ENCODE measurements around the gene ATG7. TPM values are rescaled to one million over a fixed set of nuclear protein-coding genes. Genes with fewer than 3 reads are reported as not detected.
A peak's percentile ranks its signal among the peaks of the same experiment; 100 is the strongest.
"Not testable (repeated sequence)": the region's sequence is repeated elsewhere in the genome, so short reads cannot be mapped to it uniquely, and the experiment has no call there.

The ATG7 gene
- polyA plus RNA-seq, 4 donors = 22.0 to 26.0 (median 25.4) TPM

DNA sequence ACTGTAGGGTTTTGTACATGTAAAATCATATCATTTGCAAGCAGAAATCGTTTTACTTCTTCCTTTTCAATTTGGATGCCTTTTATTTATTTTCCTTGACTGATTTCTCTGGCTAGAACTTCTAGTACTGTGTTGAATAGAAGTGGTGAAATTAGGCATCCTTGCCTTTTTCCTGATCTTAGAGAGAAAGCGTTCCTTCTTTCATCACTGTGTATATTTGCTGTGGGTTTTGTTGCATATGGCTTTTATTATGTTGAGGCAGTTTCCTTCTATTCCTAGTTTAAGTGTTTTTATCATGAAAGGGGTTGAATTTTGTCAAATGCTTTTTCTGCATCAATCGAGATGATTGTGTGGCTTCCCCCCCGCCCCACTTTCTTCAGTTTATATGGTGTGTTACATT is 140.9 kb downstream of the ATG7 start:
- no peak for DNase-seq (ENCODE audit: low read depth in 4 of 4, low spot score in 3 of 4)

GRCh38 chr3:11415099-11415498 is 142.9 kb downstream of the ATG7 start:
- no peak for DNase-seq (ENCODE audit: low read depth in 4 of 4, low spot score in 3 of 4)

- DNase-seq (ENCODE audit: low read depth in 4 of 4, low spot score in 3 of 4) = no peak
These were observed 147.9 kb downstream of the ATG7 start for GRCh38 chr3:11420066-11420465.

- no peak for DNase-seq (ENCODE audit: low read depth in 4 of 4, low spot score in 3 of 4)
These were observed 150.1 kb downstream of the ATG7 start for GRCh38 chr3:11422291-11422690.

GRCh38 chr3:11423868-11424267 is 151.7 kb downstream of the ATG7 start:
- no peak for DNase-seq (ENCODE audit: low read depth in 4 of 4, low spot score in 3 of 4)

DNA sequence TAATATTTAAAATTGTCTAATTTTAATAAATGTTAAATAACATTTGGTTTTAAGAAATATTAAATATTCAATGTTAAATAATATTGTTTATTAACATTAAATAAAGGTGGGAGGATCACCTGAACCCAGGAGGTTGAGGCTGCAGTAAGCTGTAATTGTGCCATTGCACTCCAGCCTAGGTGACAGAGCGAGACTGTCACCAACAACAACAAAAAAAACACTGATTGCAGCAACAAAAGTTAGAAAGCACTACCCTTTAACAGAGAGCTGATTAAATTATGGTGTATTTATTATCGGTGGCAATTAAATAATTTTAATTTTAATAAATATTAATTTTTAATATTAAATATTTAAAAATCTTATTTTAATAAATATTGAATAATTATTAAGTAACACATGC is 152.1 kb downstream of the ATG7 start:
- DNase-seq (ENCODE audit: low read depth in 4 of 4, low spot score in 3 of 4) = no peak

- DNase-seq (ENCODE audit: low read depth in 4 of 4, low spot score in 3 of 4) = no peak
These were observed 158.0 kb downstream of the ATG7 start for GRCh38 chr3:11430207-11430606.

DNA sequence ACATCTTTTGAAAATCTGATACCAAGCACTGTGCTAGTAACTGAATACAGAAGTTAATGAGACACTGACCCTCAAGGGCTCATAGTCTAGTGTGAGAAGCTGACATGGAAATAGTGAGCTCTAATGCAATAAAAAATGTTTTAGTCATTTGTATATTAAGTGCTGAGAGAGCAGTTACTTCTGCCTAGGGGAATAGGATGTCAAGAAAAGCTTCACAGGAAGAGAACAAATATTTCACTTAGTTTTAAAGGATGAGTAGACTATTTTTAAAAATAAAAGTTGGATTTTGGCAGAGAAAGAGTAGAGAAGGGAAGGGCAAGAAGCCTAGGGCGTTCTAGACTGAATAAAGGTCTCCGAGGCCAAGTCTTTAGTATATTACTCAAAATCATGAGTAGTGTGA is 158.4 kb downstream of the ATG7 start:
- DNase-seq (ENCODE audit: low read depth in 4 of 4, low spot score in 3 of 4) = no peak

DNA sequence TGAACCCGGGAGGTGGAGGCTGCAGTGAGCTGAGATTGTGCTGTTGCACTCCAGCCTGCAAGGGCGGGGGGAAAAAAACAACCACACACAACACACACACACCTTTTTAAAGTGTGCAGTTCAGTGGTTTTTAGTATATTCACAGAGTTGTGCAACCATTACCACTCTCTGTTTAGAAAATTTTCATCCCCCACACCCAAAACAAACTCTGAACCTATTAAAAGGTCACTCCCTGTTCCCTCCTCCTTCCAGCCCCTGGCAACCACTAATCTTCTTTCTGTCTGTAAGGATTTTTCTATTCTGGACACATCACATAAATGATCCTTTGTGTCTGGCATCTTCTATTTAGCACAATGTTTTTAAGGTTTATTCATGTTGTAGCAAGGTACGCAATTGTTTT is 159.1 kb downstream of the ATG7 start:
- DNase-seq (ENCODE audit: low read depth in 4 of 4, low spot score in 3 of 4) = no peak

DNA sequence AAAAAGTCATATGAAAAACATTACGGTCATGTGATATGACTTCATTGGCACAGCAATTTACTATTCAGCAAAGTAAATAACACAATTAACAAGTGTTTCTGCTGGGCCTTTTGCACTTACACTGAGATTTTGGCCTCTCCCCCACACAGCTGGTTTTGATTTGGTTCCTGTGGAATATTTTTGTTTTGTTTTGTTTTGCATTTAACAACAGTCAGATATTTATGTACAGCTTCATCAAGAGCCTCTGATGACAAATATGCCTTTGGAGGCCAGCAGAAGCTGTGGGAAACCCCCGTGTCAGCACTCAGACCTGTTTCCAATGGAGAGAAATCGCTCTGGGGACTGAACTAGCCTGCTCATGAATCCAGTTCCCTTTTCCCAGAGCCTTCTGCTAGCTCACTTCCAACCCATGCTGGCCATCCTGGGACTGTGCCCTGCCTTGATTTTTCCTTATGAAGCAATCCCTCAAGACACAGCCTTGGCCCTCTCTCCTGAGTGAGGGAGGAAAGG is 161.9 kb downstream of the ATG7 start:
- peak in 2 of 4 donors; percentile 16 to 40 for DNase-seq (ENCODE audit: low read depth in 4 of 4, low spot score in 3 of 4)

DNA sequence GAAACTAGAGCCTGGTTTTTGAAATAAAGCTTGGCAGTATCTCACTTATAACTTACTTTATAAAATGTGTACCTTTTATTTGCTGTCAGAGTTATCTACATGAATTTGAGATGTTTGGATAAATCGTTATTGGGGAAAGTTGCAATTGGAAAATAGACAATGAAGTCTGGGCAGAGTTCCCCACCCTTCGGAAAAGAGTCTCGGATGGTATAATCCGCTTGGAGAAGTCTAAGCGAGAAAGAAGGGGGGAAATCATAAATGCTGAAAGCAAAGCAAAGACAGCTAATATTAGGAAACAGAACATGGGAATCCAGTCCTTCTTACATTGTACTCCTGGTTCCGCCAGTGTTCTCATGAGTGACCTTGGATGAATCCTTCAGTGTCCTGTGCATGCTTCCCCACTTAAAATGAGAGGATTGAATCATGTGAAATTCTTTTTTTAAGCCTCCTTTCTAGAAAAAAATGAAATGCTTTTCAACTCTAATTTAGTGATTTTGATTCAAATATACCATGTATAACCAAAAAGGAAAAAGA is 162.4 kb downstream of the ATG7 start:
- DNase-seq (ENCODE audit: low read depth in 4 of 4, low spot score in 3 of 4) = no peak

DNA sequence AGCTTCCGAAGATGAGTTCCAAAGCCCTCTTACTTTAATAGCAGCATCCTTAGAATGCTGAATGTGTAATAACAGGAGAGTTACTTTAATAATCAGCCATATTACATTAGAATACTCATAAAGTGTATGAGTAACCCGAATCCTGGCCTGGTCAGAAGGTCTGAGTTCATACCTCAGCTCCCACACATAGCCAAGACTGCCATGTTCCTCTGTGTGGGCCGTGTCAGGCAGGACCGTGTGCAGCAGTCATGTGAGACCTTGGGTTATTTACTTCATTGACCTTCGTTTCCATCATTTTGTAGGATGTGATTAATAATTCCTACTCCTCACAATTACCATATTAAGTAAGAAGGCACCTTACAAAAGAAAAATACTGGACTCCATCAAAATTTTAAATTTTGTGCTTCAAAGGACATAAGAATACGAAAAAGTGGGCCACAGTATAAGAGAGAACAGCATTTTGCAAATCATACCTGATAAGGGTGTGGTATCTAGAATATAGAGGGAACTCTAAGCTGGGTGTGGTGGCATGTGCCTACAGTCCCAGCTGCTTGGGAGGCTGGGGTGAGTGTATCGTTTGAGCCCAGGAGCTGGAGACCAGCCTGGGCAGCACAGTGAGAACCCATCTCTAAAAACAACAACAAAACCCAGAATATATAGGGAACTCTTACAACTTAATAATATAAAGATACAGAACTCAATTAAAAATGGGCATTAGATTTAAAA is 163.4 kb downstream of the ATG7 start:
- no peak for DNase-seq (ENCODE audit: low read depth in 4 of 4, low spot score in 3 of 4)

- DNase-seq (ENCODE audit: low read depth in 4 of 4, low spot score in 3 of 4) = no peak
These were observed 164.6 kb downstream of the ATG7 start for GRCh38 chr3:11436775-11437174.

DNA sequence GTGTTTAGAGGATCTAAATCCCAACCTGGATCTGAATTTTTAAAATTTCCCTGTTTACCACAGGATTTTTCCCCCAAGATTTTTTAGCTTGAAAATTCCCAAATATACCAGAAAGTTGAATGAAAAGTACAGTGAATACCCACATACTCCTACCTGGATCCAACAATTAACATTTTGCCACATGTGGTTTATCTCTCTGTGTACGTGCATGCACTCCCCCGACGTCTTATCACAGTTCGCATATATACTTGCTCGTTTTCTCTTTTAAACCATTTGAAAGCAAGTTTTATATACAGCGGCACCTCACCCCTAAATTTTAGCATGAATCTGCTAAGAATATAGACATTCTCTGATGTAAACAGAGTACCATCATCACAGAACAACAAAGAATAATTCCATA is 165.3 kb downstream of the ATG7 start:
- DNase-seq (ENCODE audit: low read depth in 4 of 4, low spot score in 3 of 4) = no peak

DNA sequence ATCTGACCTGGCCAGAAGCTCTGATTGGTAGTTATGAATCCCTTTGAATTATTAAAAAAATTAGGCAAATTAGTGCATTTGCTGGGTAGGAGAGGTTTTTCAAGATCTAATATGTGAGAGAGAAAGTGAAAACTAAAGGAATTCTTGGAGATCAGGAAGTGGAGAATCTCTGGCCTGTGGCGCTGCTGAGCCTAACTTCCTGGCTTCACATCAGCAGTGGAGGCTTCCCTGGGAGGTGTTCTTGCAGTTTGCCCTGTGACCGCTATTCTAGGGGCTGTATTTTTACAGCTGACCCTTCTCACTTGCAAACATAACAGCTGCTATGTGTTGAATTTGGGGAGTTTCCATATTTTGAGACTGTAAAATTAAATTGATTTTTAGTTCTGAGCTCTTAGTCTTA is 166.4 kb downstream of the ATG7 start:
- peak in 2 of 4 donors; percentile 23 to 36 for DNase-seq (ENCODE audit: low read depth in 4 of 4, low spot score in 3 of 4)

DNA sequence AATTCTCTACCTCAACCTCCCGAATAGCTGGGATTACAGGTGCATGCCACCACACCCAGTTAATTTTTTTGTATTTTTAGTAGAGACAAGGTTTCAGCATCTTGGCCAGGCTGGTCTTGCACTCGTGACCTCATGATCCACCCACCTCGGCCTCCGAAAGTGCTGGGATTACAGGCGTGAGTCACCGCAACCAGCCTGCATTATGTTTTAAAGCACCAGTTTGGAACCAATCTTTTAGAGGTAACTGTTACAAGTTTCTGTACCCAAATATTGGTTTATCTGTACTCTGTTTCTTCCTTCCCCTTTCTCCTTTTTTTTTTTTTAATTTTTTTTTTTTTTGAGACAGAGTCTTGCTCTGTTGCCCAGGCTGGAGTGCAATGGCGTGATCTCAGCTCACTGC is 169.1 kb downstream of the ATG7 start:
- DNase-seq (ENCODE audit: low read depth in 4 of 4, low spot score in 3 of 4) = not testable (repeated sequence)

DNA sequence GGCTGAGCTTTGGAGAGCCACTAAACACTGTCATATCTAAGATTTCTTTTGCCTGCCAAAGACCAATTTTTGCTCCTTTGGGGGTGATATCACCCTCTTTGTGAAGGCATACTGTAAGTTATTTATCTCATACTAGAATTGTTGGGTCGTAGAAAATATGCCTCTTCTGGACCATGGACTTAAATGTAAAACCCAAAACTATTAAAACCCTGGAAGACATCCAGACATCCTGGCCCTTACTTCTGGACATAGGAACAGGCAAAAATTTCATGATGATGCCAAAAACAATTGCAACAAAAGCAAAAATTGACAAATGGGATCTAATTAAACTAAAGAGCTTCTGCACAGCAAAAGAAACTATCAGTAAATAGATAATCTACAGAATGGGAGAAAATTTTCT is 172.2 kb downstream of the ATG7 start:
- no peak for DNase-seq (ENCODE audit: low read depth in 4 of 4, low spot score in 3 of 4)

GRCh38 chr3:11445193-11445592 is 173.0 kb downstream of the ATG7 start:
- DNase-seq (ENCODE audit: low read depth in 4 of 4, low spot score in 3 of 4) = not testable (repeated sequence)

DNA sequence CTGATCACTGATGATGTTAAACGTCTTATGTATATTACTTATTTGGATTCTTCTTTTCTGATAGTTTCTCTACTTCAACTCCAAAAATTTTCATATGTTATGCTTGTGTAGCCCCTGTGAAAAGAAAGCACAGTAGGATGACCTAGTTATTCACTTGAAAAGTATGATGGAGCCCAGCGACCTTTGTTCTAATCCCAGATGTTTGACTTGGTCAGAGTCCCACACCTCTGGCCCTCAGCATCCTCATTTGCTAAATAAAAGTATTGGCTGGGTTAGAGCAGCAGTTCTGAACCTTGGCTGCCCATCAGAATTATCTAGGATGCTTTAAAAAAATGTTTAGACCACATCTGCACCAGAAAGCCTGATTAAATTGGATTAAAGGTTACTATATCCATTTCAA is 173.7 kb downstream of the ATG7 start:
- no peak for DNase-seq (ENCODE audit: low read depth in 4 of 4, low spot score in 3 of 4)

DNA sequence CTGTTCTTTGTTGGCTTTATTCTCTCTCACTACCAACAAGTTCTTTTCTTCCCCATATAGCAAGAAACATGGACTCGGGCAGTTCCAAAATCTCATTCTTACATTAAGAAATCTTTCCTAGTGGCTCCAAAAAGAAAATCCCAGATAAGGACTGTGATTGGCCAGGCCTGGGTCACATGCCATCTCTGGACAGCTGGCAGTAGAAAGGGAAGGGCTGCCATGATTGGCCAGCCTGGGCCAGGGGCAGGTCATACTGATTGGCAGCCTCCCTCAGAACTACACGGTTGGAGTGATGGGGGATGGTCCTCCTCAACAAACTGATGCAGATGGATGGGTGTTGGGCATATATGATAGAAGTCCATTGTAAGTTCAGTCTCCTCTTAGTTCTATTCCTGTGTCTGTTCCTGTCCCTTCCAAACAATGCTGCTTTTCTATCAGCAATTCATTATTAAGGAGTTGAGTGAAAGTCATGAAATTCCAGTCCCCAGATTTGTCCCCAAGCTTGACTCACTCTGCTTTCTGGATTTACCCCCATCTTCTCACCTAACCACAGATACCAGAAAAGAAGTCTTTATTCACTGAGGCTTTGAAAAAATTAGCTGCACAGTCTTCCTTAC is 175.5 kb downstream of the ATG7 start:
- no peak for DNase-seq (ENCODE audit: low read depth in 4 of 4, low spot score in 3 of 4)

DNA sequence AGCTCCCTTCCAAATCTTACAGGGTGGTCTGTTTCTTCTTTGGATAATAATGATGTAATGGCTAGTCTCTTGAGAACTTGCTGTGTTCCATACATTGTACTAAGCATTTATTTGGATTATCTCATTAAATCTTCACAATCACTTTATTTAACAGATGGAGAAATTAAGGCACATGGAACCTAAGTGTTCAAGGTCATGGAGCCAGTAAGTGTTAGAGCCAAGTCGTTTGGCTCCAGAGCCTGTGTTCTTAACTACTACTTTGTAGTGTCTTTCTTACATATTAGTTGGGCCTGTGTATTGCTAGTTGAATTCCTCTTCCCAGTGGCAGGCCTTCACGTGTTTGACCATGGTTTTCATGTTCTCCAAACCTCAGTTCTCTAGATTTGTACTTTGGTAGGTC is 177.8 kb downstream of the ATG7 start:
- DNase-seq (ENCODE audit: low read depth in 4 of 4, low spot score in 3 of 4) = no peak

DNA sequence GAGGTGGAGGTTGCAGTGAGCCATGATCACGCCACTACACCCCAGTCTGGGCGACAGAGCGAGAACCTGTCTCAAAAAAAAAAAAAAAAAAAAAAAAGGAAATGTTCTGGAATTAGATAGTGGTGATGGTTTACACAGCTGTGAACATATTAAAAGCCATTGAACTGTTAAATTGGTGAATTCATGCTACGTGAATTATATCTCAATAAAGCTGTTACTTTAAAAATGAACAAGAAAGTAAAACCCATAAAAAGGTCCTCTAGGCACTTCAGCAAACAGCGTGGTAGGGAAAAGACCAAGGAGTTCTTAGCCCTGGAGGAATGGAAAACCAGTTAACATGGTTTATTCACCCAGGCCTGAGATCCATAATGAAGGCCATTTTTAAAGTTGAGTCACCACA is 180.1 kb downstream of the ATG7 start:
- DNase-seq (ENCODE audit: low read depth in 4 of 4, low spot score in 3 of 4) = no peak

All from right renal pelvis (tissue), 4 donors.